PC-9 (cell line): Measurements from ENCODE around the gene MINDY4.

Source experiments
- EZH2 ChIP-seq: fragments of 200-600 bp; sonication (generic); IDR thresholded peaks from 2 replicates; pipeline ENCODE4 v1.8.0; 2017; ENCODE audit warnings: antibody characterized with exemption, low read depth
- TF ChIP-seq, protein P1 (sequence below): fragments of 200-600 bp; sonication (generic); conservative IDR thresholded peaks from 2 replicates; pipeline ENCODE4 v1.6.1; 2017; ENCODE audit warnings: mixed run types, antibody characterized with exemption, mild to moderate bottlenecking, moderate library complexity

DNA sequence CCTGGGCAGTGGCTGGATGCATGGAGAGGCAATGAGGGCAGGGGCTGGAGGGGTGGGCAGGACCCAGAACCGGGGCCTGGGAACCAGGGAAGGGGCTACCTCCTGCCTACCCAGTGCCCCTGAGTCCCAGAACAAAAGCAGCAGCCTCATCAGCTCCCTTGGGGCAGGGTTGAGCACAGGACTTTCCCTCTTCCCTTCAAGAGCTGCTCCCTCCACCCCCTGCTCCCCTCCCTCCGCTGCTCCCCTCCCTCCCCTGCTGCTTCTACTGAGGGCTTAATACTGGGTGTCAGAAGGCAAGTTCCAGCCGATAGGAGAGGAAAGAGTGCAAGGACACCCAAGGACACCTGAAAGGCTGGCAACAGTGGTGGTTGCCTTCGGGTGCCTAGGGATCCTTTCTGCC lies 47.4 kb upstream of the MINDY4 start:
- TF ChIP-seq, protein P1, sequence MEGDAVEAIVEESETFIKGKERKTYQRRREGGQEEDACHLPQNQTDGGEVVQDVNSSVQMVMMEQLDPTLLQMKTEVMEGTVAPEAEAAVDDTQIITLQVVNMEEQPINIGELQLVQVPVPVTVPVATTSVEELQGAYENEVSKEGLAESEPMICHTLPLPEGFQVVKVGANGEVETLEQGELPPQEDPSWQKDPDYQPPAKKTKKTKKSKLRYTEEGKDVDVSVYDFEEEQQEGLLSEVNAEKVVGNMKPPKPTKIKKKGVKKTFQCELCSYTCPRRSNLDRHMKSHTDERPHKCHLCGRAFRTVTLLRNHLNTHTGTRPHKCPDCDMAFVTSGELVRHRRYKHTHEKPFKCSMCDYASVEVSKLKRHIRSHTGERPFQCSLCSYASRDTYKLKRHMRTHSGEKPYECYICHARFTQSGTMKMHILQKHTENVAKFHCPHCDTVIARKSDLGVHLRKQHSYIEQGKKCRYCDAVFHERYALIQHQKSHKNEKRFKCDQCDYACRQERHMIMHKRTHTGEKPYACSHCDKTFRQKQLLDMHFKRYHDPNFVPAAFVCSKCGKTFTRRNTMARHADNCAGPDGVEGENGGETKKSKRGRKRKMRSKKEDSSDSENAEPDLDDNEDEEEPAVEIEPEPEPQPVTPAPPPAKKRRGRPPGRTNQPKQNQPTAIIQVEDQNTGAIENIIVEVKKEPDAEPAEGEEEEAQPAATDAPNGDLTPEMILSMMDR = no peak
- TF ChIP-seq EZH2 = no peak
